Brain microvascular endothelial cell (primary cell): ENCODE measurements around the gene DCX.

Experiments
- DNase-seq: peaks from one replicate; pipeline ENCODE4 v3.0.0-alpha.2; 2020
- H3K27ac ChIP-seq: fragments of 250-450 bp; sonication (Bioruptor Pico); 2 replicates; pipeline ENCODE4 v1.5.1; 2020; ENCODE audit warnings: mild to moderate bottlenecking, moderate library complexity
- H3K27me3 ChIP-seq: fragments of 250-450 bp; sonication (Bioruptor Pico); replicated peaks from 2 replicates; pipeline ENCODE4 v1.5.1; 2020; ENCODE audit warnings: mild to moderate bottlenecking
- H3K36me3 ChIP-seq: fragments of 250-450 bp; sonication (Bioruptor Pico); replicated peaks from 2 replicates; pipeline ENCODE4 v1.5.1; 2020; ENCODE audit warnings: mild to moderate bottlenecking
- H3K4me3 ChIP-seq: 2 replicates; pipeline ENCODE4 v1.5.1; 2011; ENCODE audit warnings: low read depth, mild to moderate bottlenecking, control low read depth, low read length, moderate library complexity
- in situ Hi-C: cut with HindIII; loops from 2 replicates; pipeline ENCODE4 v1.10.0; 2017; ENCODE audit warnings: low sequenced_read_pairs, low pct_ligation_motif_present
- TF ChIP-seq, protein P1 (sequence below): IDR thresholded peaks from 2 replicates; pipeline ENCODE4 v1.5.1; 2011; ENCODE audit warnings: low read depth, mild to moderate bottlenecking, moderate library complexity, low read length, control low read depth, inconsistent platforms; ENCODE audit errors: missing control alignments

Gene DCX

DNA sequence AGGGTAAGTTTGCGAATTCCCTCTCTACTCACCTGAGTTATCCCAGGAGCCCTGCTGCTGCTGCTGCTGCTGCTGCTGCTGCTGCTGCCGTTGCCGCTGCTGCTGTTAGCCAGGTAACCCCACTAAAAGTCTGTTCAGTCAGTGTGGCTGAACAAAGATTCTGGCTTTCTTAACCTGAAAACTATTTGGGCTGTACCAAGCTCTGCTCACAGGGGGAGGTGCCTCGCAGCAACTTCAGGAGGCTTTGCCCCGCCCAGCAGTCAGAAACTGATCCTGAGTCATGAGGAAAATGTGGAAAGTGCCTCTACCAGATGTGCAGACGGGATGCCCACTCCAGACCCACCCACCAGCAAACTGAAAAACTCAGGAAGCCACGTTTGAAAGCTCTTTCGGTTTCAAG lies 141.7 kb downstream of the DCX start, which contains the start of gene CAPN6:
Gene CAPN6, minus strand, starts transcription at position 145 of the 400 bp plus-strand sequence. CDS start 6,547 bp downstream, outside the sequence.
- in situ Hi-C loops = no loop called here
- Histone ChIP-seq H3K4me3 (no peak within 1 kb of the TSS), H3K36me3 (no peaks in the 10 kb centered on the region), H3K27me3 (no peaks in the 10 kb centered on the region), H3K27ac (no peak within 1 kb of the TSS)
- TF ChIP-seq, protein P1, sequence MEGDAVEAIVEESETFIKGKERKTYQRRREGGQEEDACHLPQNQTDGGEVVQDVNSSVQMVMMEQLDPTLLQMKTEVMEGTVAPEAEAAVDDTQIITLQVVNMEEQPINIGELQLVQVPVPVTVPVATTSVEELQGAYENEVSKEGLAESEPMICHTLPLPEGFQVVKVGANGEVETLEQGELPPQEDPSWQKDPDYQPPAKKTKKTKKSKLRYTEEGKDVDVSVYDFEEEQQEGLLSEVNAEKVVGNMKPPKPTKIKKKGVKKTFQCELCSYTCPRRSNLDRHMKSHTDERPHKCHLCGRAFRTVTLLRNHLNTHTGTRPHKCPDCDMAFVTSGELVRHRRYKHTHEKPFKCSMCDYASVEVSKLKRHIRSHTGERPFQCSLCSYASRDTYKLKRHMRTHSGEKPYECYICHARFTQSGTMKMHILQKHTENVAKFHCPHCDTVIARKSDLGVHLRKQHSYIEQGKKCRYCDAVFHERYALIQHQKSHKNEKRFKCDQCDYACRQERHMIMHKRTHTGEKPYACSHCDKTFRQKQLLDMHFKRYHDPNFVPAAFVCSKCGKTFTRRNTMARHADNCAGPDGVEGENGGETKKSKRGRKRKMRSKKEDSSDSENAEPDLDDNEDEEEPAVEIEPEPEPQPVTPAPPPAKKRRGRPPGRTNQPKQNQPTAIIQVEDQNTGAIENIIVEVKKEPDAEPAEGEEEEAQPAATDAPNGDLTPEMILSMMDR = no peak
- DNase-seq = no peak

DNA sequence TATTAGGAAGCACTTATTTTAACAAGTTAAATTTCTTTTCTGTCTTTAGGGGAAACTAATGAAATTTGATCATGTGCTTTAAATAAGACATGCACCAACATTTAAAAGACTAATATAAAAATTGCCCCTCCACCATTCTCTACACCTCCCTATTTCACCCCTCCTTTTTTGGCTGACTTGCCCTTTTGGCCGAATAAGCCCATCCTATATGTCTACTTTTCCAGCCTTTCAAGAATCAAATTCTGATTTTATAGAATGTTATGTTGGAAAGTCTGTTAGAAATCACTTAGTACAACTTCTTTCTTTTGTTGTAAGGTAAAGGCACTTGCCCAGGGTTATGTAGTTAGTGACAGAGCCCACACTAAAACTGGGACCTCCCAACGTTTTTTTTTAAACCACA lies 143.5 kb downstream of the DCX start:
- Histone ChIP-seq H3K4me3 (no peak overlapping the region), H3K27ac (no peak overlapping the region), H3K27me3 (no peaks in the 10 kb centered on the region), H3K36me3 (no peaks in the 10 kb centered on the region)
- in situ Hi-C loops = no loop called here
- TF ChIP-seq, protein P1 = no peak
- no peak for DNase-seq

DNA sequence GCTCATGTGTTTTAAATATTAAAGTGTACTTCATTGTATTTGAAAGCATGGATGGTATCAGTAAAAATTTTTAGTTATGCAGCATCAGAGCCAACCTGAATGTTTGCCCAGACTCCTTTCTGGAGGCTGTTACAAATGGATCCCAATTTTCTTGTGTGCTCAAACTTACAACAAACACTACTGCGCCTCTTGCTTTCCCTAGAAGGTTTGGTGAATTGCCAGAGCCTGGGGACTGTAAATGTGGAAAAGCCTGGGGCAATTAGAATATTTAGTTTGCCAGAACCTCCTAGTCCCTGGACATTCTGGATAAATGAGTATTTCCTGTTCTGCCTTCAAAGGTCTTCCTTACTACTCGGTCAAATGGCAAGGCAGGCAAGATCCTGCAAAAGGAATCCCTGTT lies 146.5 kb downstream of the DCX start:
- TF ChIP-seq, protein P1 = no peak
- no peak for DNase-seq
- H3K27me3 ChIP-seq = no peaks in the 10 kb centered on the region
- no peak overlapping the region for H3K4me3 ChIP-seq
- in situ Hi-C loops = no loop called here
- no peaks in the 10 kb centered on the region for H3K36me3 ChIP-seq
- no peak overlapping the region for H3K27ac ChIP-seq

DNA sequence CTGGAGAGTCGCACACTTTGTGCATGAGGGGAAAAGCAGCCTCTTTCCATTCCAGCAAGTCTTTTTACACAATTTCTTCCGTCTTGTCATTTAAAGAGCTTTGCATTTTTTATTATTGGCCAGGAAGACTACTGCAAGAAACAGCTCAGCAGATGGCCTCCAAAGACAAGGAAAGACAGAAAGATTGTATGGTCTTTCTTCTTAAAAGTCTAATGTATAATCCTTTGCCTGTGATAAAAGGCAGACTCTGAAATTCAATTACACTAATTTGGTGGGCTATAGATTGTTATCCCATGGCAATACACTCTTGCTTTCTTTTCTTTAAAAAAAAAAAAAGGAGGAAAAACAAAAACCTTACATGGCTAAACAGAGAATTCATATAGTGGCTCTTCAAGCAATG lies 147.6 kb downstream of the DCX start:
- TF ChIP-seq, protein P1 = no peak
- no peak for DNase-seq
- Histone ChIP-seq H3K36me3 (no peaks in the 10 kb centered on the region), H3K27ac (no peak overlapping the region), H3K27me3 (no peaks in the 10 kb centered on the region), H3K4me3 (no peak overlapping the region)
- in situ Hi-C loops = no loop called here

DNA sequence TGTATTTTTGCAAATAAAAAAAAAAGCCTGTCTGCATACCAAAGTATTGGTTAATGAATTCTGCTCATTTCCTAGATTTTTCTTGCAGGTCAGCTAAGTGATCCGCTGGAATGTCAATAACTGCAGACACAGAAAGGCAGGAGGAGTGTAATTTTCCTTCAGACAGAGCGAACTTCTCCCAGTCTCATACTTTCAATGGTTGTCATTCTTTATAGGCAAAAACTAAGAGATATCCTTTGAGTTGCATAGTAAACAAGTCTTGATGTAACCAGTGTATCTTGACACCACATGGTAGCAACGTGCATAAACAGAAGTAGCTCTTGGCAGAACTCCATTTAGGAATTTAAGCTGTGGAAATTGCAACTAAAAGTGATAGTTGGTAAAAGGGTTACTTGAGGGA lies 149.9 kb downstream of the DCX start:
- in situ Hi-C loops = no loop called here
- TF ChIP-seq, protein P1 = no peak
- DNase-seq = no peak

DNA sequence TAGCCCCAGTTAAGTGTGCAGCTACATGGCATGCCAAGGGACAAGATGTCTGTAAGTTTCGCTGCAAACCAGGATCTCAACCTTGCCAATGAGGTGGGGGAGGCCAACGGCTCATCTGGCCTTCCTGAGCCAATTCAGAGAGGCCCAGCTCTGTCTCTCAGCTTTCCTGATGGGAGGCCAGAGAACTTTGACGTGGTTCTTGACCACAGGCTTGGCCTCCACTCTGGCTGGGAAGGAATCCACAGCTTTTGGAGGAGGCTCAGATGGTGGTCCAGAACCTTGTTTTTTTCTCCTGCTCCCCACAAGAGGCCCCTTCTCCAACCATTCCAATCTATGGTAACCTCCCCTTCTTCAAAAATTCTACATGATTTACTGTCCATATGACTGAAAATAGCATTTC lies 151.5 kb downstream of the DCX start:
- in situ Hi-C loops = no loop called here
- H3K36me3 ChIP-seq = no peaks in the 10 kb centered on the region
- no peaks in the 10 kb centered on the region for H3K27me3 ChIP-seq
- no peak overlapping the region for H3K27ac ChIP-seq
- DNase-seq = no peak
- no peak overlapping the region for H3K4me3 ChIP-seq
- TF ChIP-seq, protein P1 = no peak

More for the DNA sequence above, 149.9 kb downstream of the DCX start:
- no peak overlapping the region for H3K4me3 ChIP-seq
- H3K27ac ChIP-seq = no peak overlapping the region
- H3K36me3 ChIP-seq = no peaks in the 10 kb centered on the region
- no peaks in the 10 kb centered on the region for H3K27me3 ChIP-seq
